Sigmoid colon (tissue), 4 donors: Measurements from ENCODE around the gene DCDC1.

Experiments used
- POLR2A ChIP-seq, 2 donors: fragments of 450-650 bp; IDR thresholded peaks; one replicate each; pipeline ENCODE4 v1.6.1; 2016; ENCODE audit warnings: antibody characterized with exemption in 2 of 2, mild to moderate bottlenecking in 2 of 2, moderate library complexity in 2 of 2
- POLR2AphosphoS5 ChIP-seq, 4 donors: sonication (generic); formaldehyde crosslinking; IDR thresholded peaks; one replicate each; pipeline ENCODE4 v1.6.1; 2017; ENCODE audit warnings: antibody characterized with exemption in 4 of 4
- TF ChIP-seq, protein P1 (sequence below), 4 experiments: fragments of 450-650 bp in 3 of 4; fragments of 200-600 bp in 1 of 4; IDR thresholded peaks; one replicate each; pipeline ENCODE4 v1.5.1; 2016 to 2019; ENCODE audit warnings: antibody characterized with exemption in 4 of 4, mild to moderate bottlenecking in 3 of 4, moderate library complexity in 2 of 4

- TF ChIP-seq, protein P1, sequence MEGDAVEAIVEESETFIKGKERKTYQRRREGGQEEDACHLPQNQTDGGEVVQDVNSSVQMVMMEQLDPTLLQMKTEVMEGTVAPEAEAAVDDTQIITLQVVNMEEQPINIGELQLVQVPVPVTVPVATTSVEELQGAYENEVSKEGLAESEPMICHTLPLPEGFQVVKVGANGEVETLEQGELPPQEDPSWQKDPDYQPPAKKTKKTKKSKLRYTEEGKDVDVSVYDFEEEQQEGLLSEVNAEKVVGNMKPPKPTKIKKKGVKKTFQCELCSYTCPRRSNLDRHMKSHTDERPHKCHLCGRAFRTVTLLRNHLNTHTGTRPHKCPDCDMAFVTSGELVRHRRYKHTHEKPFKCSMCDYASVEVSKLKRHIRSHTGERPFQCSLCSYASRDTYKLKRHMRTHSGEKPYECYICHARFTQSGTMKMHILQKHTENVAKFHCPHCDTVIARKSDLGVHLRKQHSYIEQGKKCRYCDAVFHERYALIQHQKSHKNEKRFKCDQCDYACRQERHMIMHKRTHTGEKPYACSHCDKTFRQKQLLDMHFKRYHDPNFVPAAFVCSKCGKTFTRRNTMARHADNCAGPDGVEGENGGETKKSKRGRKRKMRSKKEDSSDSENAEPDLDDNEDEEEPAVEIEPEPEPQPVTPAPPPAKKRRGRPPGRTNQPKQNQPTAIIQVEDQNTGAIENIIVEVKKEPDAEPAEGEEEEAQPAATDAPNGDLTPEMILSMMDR (IDR thresholded peaks at IDR 0.05), result no peak
- TF ChIP-seq POLR2A (IDR thresholded peaks at IDR 0.05) (no peak), POLR2AphosphoS5 (IDR thresholded peaks at IDR 0.05) (no peak)
Observed at GRCh38 chr11:30991376-30991775, 378.2 kb downstream of the DCDC1 start.
